GM13976 (cell line): ENCODE results near the gene DPF3.

Experiments
- DNase-seq: peaks from one replicate; pipeline ENCODE4 v3.0.0; 2012; ENCODE audit warnings: low spot score
- CTCF ChIP-seq: IDR thresholded peaks from 2 replicates; pipeline ENCODE4 v1.5.1; 2012; ENCODE audit warnings: borderline replicate concordance, mild to moderate bottlenecking; ENCODE audit not compliant: insufficient read depth; ENCODE audit errors: extremely low read depth, missing control alignments, control extremely low read depth
- in situ Hi-C: fragments of 300-500 bp; cut with MboI; formaldehyde crosslinking; loops from one replicate; pipeline ENCODE4 v1.12.0; 2022; ENCODE audit warnings: low sequenced_read_pairs, mixed read lengths, inconsistent platforms; ENCODE audit not compliant: unreplicated experiment

Gene DPF3

DNA sequence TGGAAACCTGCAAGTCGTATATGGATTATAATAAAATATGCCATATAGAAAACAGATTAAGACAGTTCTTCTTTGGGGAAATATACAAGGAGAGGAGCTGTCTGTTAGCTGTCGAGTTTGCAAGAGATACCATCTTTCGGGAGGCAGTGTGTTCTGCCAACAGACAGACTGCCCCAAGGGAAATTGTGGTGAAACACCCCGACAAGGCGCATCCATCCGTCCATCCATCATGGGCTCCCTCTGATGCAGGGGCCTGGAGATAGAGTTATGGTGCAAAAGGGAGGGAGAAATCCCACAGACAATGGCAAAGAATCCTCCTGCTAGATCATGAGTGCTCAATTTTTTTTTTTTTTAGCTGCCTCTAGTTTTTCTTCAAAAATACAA lies 156.3 kb downstream of the DPF3 start:
- in situ Hi-C loops: no loop called here
- DNase-seq: no peak
- TF ChIP-seq CTCF: no peak

- in situ Hi-C loops: no loop called here
- DNase-seq: no peak
- no peak for TF ChIP-seq CTCF
Observed at GRCh38 chr14:72736786-72737559, 156.9 kb downstream of the DPF3 start.

GRCh38 chr14:72736308-72736707 lies 157.6 kb downstream of the DPF3 start:
- in situ Hi-C loops: no loop called here
- DNase-seq: no peak
- no peak for TF ChIP-seq CTCF

GRCh38 chr14:72732022-72732780 lies 161.7 kb downstream of the DPF3 start:
- no peak for DNase-seq
- no peak for TF ChIP-seq CTCF
- in situ Hi-C loops: no loop called here

DNA sequence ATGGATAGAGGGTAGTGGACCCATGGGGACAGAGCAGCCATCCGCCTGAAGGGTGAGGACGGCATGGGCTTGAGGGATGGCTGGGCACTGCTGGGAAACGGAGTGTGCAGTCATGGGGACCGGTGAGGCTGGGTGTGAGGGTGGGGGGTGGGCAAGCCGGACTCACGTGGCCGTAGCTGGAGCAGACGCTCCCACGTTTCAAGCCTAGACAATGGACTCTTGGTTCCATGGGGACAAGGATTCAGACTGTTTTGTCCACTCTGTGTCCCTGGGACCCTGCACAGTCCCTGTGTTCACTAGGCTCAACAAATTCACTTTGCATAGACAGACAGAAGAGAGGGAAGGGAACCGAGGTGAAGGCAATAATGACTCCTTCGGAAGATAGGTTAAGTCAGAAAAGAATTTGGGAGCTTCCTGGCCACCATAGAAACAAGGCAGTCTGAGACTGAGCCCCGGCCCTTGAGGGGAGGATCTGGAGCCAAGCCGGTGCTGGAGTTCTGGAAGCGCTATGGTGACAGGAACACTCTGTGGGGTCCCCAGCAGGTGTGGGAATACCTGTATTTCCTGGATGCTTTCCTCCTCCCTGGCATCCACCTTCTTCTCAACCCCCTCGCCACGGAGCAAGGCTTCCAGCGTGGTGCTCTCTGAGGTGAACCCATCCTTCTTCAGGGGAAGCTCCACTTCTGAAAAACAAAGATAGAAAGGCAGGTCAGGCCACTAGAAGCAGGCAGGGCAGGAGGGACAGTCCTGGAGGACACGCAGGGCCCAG lies 162.5 kb downstream of the DPF3 start:
- DNase-seq: no peak
- in situ Hi-C loops: no loop called here
- TF ChIP-seq CTCF: no peak

GRCh38 chr14:72730468-72730867 lies 163.4 kb downstream of the DPF3 start:
- in situ Hi-C loops: no loop called here
- DNase-seq: no peak
- no peak for TF ChIP-seq CTCF
